GM19043 (cell line): ENCODE results near the gene ZNF414.

Source experiments
- ATAC-seq: cut with Tn5 transposase; IDR thresholded peaks from one replicate; pipeline ENCODE4 v1.9.1; 2021; ENCODE audit warnings: low read depth; ENCODE audit not compliant: unreplicated experiment

ZNF414 gene

GRCh38 chr19:8494158-8494557 lies 19.8 kb downstream of the ZNF414 start:
- ATAC-seq: no peak

DNA sequence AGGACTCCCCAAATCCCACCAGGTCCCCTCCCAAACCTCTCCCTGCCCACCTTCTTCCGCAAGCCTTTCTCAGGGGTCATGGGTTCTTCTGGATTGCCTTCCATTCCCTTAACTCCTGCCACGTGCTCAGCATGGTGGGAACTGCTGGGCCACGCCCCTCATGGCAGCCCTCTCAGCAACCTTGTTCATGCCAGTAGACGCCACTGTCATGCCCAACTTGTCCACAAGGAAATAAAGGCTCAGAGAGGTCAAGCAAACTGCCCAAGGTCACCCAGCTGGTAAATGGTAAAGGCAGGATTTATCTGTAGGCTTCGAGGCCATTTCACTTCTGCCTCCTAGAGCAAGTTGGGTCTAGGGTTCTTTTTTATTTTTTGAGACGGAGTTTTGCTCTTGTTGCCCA lies 22.4 kb downstream of the ZNF414 start:
- no peak for ATAC-seq

DNA sequence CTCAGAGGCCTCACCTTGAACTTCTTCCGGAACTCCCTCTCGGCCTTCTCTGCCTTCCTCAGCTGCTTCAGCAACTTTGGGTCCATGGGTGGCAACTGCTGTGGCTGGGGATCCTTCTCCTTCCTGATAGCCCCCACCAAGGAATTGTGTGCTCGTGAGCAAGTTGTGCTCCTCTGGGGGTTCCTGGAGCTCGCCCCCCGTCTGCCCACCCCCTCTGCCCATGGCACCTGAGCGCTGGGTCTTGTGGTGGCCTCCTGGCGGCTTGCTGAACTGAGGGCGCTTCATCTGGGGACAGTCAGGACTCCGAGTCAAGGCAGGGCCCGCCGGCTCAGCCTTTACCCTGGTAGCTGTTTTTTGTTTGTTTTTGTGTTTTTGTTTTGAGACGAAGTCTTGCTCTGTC lies 23.1 kb downstream of the ZNF414 start:
- no peak for ATAC-seq

DNA sequence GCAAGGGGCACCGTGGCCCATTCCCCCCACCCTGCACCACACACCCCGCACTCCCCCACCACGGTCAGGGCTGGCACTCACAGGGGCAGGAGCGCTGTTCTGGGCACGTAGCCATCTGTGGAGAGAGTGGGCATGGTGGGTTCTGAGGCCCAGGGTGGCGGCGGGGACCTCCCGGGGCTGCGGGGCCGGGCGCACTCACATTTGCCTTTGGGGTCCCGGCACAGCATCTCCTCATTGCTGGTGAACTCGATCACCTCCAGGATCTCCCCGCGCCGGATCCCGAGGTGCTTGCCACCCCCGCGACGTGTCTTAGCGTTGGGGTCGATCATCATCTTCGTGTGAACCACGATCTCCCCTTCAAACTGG lies 23.6 kb downstream of the ZNF414 start:
- ATAC-seq: no peak

DNA sequence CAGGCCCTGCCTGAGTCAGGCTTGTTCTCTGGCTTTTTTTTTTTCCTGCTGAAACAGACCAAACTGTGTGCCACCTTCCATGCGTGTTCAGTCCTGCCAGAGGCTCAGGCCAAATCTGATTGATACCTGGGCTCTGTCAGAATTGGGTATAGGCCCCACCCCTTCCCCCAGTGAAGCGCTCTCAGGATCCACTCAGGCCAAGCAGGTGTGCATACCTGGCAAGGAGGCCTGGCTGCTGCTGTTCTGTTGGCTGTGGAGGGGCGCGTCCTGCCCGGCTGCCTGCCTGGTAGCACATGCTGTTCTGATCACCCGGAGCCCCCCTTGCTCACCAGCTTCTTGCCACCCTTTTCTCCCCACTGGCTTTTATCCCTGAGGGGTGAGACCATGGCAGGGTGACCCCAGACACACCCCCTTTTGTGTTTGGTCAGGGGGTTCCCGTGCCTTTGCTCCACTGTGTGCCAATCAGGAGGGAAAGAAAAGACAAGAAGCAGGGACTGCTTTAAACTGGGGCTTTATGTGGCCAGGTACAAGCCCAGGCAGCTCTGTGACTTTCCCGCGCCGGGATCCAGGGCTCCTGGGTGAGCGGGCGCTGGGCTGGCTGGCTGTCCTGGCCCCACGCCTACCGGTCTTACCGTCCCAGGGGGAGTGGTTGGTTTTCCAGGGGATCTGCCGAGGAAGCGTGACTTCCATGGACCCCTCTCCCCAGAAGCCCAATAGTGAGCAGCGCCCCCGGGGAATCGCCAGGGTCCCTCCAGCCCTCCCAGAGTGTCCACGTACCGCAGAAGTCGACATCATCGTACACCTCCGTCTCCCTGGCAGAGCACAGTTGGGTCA lies 24.2 kb downstream of the ZNF414 start:
- no peak for ATAC-seq

- ATAC-seq: no peak
These were observed 25.6 kb downstream of the ZNF414 start for GRCh38 chr19:8488365-8488764.

DNA sequence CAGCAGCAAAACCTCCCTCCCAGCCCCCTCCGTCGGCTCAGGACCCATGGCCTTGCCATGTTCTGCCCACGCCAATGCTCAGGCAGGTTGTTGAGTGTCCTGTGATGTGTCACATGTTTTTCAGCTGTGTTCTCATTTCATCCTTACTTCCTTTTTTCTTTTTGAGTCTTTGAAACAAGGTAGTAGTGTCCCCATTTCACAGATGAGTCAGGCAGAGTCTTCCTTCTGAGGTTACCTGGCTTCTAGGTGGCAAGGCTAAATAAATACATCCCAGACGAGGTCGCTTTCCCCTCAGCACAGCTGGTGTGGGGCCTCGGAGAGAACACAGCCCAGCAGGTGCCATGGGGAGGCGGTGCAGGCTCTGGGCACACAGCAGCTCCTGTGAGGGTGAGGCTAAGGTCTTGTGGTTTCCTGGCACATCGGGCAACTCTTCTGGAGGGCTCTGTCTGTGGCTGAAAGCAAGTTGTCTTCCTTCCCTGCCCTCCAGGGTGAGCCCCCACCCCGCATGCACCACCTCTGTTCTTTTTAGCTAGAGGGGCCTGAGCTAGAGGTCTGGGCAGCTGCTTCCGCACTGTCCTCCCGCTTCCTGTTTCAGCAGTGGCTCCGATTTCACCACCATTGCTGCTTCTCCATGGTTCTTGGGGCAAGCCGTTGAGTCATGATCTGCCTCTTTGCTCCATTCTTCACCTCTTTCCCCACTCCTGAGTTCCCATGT lies 26.7 kb downstream of the ZNF414 start:
- ATAC-seq: no peak

DNA sequence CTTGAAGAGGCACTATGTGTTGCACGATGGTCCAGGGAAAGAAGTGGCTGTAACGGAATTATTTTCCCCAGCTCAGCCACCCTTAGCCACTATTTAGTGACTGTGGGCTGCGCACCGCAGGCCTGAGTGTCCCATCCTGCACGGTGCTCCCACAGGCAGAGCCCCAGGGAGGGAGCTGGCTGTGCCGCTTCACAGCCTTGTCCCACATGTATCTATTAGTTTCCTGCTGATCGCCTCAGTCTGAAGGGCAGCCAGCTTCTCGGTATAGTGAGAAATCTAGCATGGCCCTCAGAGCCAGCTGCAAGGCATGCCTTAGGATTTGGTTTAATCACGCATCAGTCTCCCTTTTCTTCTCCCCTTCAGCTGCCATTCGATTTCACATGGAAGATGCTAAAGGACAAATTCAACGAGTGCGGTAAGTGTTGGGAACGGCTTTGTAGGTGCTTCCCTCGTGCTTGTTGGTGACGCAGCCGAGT lies 27.3 kb downstream of the ZNF414 start:
- ATAC-seq: no peak

DNA sequence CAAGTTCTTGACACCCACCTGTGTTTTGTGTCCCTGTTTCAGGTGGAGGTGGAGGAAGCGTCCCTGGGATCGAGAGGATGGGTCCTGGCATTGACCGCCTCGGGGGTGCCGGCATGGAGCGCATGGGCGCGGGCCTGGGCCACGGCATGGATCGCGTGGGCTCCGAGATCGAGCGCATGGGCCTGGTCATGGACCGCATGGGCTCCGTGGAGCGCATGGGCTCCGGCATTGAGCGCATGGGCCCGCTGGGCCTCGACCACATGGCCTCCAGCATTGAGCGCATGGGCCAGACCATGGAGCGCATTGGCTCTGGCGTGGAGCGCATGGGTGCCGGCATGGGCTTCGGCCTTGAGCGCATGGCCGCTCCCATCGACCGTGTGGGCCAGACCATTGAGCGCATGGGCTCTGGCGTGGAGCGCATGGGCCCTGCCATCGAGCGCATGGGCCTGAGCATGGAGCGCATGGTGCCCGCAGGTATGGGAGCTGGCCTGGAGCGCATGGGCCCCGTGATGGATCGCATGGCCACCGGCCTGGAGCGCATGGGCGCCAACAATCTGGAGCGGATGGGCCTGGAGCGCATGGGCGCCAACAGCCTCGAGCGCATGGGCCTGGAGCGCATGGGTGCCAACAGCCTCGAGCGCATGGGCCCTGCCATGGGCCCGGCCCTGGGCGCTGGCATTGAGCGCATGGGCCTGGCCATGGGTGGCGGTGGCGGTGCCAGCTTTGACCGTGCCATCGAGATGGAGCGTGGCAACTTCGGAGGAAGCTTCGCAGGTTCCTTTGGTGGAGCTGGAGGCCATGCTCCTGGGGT lies 28.2 kb downstream of the ZNF414 start:
- no peak for ATAC-seq

DNA sequence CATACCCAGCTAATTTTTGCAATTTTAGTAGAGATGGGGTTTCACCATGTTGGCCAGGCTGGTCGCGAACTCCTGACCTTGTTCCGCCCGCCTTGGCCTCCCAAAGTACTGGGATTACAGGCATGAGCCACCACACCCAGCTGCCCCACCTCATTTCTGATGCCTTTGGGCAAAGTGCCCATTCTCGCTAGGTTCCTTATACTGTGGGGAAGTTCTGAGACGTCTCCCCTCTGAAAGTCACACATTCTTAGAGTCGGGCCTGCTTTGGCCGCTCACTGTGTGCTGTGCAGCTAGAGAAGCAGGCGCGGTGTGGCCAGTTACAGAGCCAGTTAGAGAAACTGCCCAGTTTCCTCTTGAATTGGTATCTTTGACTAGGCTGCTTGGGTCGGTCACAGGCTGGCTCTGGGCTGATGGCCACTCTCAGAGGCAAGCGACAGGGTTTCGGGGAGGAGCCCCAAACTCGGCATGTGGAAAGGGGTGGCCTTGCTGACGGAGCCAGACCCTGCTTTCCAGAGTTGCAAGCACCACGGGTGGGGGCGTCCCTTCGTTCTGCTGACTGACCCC lies 29.6 kb downstream of the ZNF414 start:
- no peak for ATAC-seq

GRCh38 chr19:8483165-8483564 lies 30.8 kb downstream of the ZNF414 start:
- no peak for ATAC-seq

DNA sequence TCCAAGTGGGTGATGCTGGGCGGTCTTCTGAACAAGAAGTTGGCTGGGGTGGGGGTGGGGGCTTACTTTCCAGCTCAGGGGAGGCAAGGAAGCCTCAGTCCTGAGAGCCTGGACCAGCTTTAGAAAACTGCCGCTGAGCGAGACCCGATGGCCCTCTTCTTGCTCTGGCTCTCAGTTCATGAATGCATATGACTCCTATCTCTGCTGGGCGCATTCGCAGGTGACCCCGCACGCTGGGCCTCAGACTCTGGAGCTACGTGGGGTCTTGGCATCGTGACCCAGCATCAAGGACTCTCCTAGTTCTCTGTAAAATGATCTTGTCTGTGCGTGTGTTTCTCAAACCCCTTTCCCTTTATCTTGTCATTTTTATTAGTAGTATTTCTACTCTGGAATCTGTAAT lies 31.3 kb downstream of the ZNF414 start:
- ATAC-seq: no peak

GRCh38 chr19:8481616-8482015 lies 32.4 kb downstream of the ZNF414 start:
- ATAC-seq: no peak

- ATAC-seq: no peak
These were observed 32.8 kb downstream of the ZNF414 start for GRCh38 chr19:8481201-8481600.

DNA sequence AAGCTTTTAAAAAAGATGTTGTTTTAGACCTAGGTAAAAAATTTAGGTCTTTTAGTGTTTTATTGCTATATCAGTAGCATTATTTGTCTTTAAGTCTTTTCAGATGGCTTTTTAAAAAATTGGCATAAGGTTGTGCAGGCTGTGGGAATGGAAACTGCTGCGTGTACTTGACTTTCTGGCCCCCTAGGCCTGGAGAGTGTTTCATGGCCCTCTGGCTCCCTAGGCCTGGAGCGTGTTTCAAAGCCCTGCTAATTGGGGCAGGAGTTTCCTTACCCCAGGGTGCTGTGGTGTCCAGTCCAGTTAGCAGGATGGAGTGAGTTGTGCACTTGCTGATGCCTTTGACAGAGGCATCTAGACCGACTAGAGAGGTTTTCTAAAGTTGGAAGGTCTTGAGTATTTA lies 35.4 kb downstream of the ZNF414 start:
- ATAC-seq: no peak

DNA sequence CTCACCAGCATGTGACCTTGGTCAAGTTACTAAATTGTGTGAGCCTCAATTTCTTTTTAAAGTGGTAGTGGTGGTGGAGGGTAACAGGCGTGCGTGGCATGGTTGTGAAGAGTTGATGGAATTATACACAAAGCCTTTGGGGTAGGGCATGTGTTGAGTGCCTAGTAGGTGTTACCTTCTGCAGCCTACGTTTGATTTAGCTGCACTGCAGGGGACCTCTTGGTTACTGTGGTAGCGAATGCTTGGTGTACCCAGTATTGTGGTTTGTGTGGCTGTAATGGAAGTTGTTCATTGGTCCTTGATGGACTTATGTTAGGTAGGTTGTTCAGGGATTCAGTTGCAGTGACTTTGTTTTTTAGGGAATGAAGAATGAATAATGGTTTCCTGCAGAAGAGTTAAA lies 36.1 kb downstream of the ZNF414 start:
- no peak for ATAC-seq

DNA sequence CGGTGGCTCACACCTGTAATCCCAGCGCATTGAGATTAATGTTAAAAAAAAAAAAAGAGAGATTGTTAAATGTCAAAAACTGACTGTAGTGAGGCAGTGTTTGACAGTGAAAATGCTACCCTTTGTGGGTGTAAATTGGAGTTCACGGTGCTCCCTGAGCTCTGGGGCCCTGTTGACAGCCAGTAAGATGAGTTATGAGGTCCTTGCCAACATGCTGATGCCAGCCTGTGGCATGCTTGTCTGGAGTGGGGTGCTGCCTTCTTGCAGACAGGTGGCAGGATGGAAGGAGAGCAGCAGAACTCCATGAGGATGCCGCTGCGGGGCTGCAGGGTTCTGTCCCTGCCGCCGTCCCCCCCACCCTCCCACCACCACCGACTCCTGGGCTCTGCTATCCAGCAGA lies 37.4 kb downstream of the ZNF414 start:
- ATAC-seq: no peak

DNA sequence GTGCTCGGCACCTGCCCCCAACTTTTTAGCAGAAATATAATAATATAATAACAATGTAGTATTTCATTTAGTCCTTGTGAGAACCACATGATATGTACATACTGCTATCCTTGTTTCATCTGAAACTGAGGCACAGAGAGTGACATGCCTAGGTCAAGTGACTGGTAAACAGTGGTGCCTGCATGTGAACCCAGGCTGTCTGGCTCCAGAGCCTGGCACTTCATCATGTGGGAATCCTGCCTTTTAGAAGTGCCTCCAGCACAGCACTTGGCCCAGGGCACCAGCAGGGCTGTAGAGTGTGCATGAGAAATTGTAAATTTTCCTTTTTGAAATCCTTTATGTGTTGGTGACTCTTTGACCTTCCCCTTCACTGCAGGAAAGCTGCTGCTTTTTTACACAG lies 39.0 kb downstream of the ZNF414 start:
- ATAC-seq: no peak

- ATAC-seq: no peak
These were observed 40.1 kb downstream of the ZNF414 start for GRCh38 chr19:8473648-8474476.
